Glutamatergic neuron (in vitro differentiated cells): ENCODE results near the gene C11orf21. TPM values are rescaled to one million over a fixed set of nuclear protein-coding genes. Genes with fewer than 3 reads are reported as not detected.
"Not testable (repeated sequence)": the region's sequence is repeated elsewhere in the genome, so short reads cannot be mapped to it uniquely, and the experiment has no call there.

Experiments used
- DNase-seq: peaks from one replicate; pipeline ENCODE4 v3.0.0; 2022
- H3K27ac Mint-ChIP-seq: one replicate; pipeline ENCODE4 v1.8.0; 2020; ENCODE audit warnings: mild to moderate bottlenecking, mixed read lengths, inconsistent platforms; ENCODE audit not compliant: unreplicated experiment
- H3K27me3 Mint-ChIP-seq: one replicate; pipeline ENCODE4 v1.8.0; 2020; ENCODE audit warnings: mild to moderate bottlenecking, moderate library complexity, mixed read lengths, inconsistent platforms; ENCODE audit not compliant: unreplicated experiment
- H3K36me3 Mint-ChIP-seq: one replicate; pipeline ENCODE4 v1.8.0; 2020; ENCODE audit warnings: mild to moderate bottlenecking, mixed read lengths, inconsistent platforms; ENCODE audit not compliant: unreplicated experiment
- H3K4me1 Mint-ChIP-seq: one replicate; pipeline ENCODE4 v1.8.0; 2020; ENCODE audit warnings: mild to moderate bottlenecking, low read depth, mixed read lengths, inconsistent platforms; ENCODE audit not compliant: unreplicated experiment
- H3K4me3 Mint-ChIP-seq: one replicate; pipeline ENCODE4 v1.8.0; 2020; ENCODE audit warnings: mild to moderate bottlenecking, mixed read lengths, inconsistent platforms; ENCODE audit not compliant: unreplicated experiment
- H3K9me3 Mint-ChIP-seq: one replicate; pipeline ENCODE4 v1.8.0; 2020; ENCODE audit warnings: mild to moderate bottlenecking, moderate library complexity, mixed read lengths, inconsistent platforms; ENCODE audit not compliant: unreplicated experiment
- CTCF ChIP-seq: fragments of 200-600 bp; sonication (generic); IDR thresholded peaks from one replicate; pipeline ENCODE4 v1.5.0; 2021; ENCODE audit not compliant: partially characterized antibody, unreplicated experiment
- total RNA-seq: library from RNA; stranded (reverse); fragmentation: NEBNext Ultra II Directional; extraction: Animal tissue kit (Norgen Biotek cat#: 25700); gene quantifications from one replicate; pipeline ENCODE4 v1.2.1, GENCODE V29; 2021; ENCODE audit not compliant: unreplicated experiment

The C11orf21 gene
- total RNA-seq, 1 donor from 2014 or later: not detected

GRCh38 chr11:2346014-2346413 lies 44.3 kb upstream of the C11orf21 start:
- Mint-ChIP-seq H3K9me3 (peaks cover 6% of the 10 kb centered on the region), H3K4me3 (no peak overlapping the region), H3K4me1 (no peaks in the 10 kb centered on the region), H3K27ac (no peak overlapping the region), H3K27me3 (no peaks in the 10 kb centered on the region), H3K36me3 (peaks cover 14% of the 10 kb centered on the region)
- no peak for TF ChIP-seq CTCF
- DNase-seq: no peak

GRCh38 chr11:2345050-2345449 lies 43.3 kb upstream of the C11orf21 start:
- no peak for DNase-seq
- Mint-ChIP-seq H3K27me3 (no peaks in the 10 kb centered on the region), H3K4me3 (no peak overlapping the region), H3K27ac (no peak overlapping the region), H3K36me3 (peaks cover 14% of the 10 kb centered on the region), H3K9me3 (peaks cover 6% of the 10 kb centered on the region), H3K4me1 (no peaks in the 10 kb centered on the region)
- TF ChIP-seq CTCF: no peak

DNA sequence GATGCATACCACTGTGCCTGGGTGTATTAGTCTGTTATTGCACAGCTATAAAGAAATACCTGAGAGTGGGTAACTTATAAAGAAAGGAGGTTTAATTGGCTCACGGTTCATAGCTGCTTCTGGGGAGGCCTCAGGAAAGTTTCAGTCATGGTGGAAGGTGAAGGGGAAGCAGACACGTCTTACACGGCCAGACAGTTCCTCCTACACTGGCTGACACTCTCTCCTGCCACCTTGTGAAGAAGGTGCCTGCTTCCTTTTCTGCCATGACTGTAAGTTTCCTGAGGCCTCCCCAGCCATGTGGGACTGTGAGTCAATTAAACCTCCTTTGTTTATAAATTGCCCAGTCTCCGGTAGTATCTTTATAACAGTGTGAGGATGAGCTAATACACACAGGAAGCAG lies 41.8 kb upstream of the C11orf21 start:
- DNase-seq: no peak
- Mint-ChIP-seq H3K36me3 (peaks cover 4% of the 10 kb centered on the region), H3K4me3 (no peak overlapping the region), H3K4me1 (no peaks in the 10 kb centered on the region), H3K27ac (no peak overlapping the region), H3K27me3 (peaks cover 1% of the 10 kb centered on the region), H3K9me3 (peaks cover 6% of the 10 kb centered on the region)
- no peak for TF ChIP-seq CTCF

- no peak for TF ChIP-seq CTCF
- H3K4me1 Mint-ChIP-seq: no peaks in the 10 kb centered on the region
- DNase-seq: no peak
- H3K4me3 Mint-ChIP-seq: no peak overlapping the region
- no peak overlapping the region for H3K27ac Mint-ChIP-seq
- peaks cover 4% of the 10 kb centered on the region for H3K36me3 Mint-ChIP-seq
- H3K27me3 Mint-ChIP-seq: peaks cover 1% of the 10 kb centered on the region
- peaks cover 6% of the 10 kb centered on the region for H3K9me3 Mint-ChIP-seq
Measured at GRCh38 chr11:2342981-2343380, 41.3 kb upstream of the C11orf21 start.

DNA sequence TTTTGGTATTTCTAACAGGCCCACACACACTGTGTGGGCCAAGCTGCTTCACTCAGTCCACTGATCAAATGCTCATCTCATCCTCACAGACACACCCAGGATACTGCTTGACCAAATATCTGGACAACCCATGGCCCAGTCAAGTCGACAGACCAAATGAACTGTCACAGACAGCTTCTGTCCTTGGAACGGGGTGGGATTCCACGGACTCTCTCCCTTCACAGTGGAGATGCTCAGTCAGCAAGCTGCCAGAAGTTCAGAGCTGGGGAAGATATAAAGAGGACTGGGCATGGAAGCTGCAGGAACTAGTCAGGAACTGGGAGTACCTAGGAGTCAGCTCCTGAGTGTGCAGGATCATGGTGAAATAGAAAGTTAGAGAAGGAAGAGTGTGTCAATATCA lies 40.8 kb upstream of the C11orf21 start:
- Mint-ChIP-seq H3K27ac (no peak overlapping the region), H3K27me3 (peaks cover 1% of the 10 kb centered on the region), H3K36me3 (peaks cover 4% of the 10 kb centered on the region), H3K9me3 (peaks cover 6% of the 10 kb centered on the region), H3K4me1 (no peaks in the 10 kb centered on the region), H3K4me3 (no peak overlapping the region)
- TF ChIP-seq CTCF: no peak
- DNase-seq: no peak

- not testable (repeated sequence) for H3K27me3 Mint-ChIP-seq, H3K4me3 Mint-ChIP-seq, DNase-seq, H3K27ac Mint-ChIP-seq, H3K36me3 Mint-ChIP-seq, H3K9me3 Mint-ChIP-seq, H3K4me1 Mint-ChIP-seq
Measured at GRCh38 chr11:2338760-2339159, 37.0 kb upstream of the C11orf21 start.

GRCh38 chr11:2335286-2335685 lies 33.6 kb upstream of the C11orf21 start:
- H3K27ac Mint-ChIP-seq, H3K36me3 Mint-ChIP-seq, DNase-seq, H3K4me1 Mint-ChIP-seq, H3K27me3 Mint-ChIP-seq, H3K4me3 Mint-ChIP-seq, H3K9me3 Mint-ChIP-seq: not testable (repeated sequence)

DNA sequence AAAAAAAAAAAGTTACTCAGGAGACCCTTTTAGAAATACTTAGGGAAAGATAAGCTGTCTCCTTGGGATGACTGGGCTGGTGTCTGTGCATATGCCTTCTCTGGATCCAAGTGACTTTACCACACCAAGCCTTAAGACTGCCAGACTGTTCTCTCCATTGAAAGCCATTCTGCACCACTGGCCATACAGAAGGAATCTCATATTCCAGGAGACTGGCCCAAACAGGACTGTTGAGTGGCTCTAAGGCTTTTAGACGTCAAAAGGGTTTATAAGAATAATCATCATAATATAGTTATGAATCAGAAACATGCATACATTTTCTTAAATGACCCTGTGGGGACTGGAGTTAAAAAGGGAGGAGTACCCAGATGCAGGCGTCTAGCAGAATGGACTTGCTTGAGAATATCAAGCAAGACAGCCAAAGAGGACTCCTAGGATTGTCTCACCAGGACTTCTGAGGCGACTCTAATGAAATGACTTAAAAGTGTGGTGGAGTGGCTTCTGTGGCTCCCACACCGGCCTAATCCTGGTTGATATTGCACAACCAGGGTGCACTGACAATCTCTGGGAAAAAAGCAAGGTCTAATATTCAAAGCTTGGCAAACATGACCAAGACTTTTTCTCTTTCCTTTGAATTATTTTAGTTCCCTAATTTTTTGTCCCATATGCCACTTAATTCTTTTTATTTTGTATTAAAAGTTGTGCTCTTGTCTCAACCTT lies 31.9 kb upstream of the C11orf21 start:
- not testable (repeated sequence) for H3K4me1 Mint-ChIP-seq, DNase-seq, H3K9me3 Mint-ChIP-seq, H3K27ac Mint-ChIP-seq, H3K27me3 Mint-ChIP-seq, H3K4me3 Mint-ChIP-seq
- H3K36me3 Mint-ChIP-seq: peaks cover 16% of the 10 kb centered on the region
